Vagina (tissue), 2 donors: ENCODE results near the gene LDLRAD3. TPM values are rescaled to one million over a fixed set of nuclear protein-coding genes. Genes with fewer than 3 reads are reported as not detected.

Experiments
- DNase-seq, 2 donors: peaks; one replicate each; pipeline ENCODE4 v3.0.0-alpha.2; 2017; ENCODE audit errors: extremely low spot score in 2 of 2
- H3K27ac ChIP-seq: fragments of 200-600 bp; sonication (generic); one replicate; pipeline ENCODE4 v1.5.1; 2019
- H3K27me3 ChIP-seq: fragments of 200-600 bp; sonication (generic); one replicate; pipeline ENCODE4 v1.5.1; 2019
- H3K36me3 ChIP-seq, 2 donors: fragments of 200-600 bp; sonication (generic); one replicate each; pipeline ENCODE4 v1.5.1; 2017 to 2019
- H3K4me1 ChIP-seq: fragments of 200-600 bp; sonication (generic); one replicate; pipeline ENCODE4 v1.5.1; 2019
- H3K4me3 ChIP-seq, 2 donors: fragments of 200-600 bp; sonication (generic); 1 replicate in 1 of 2; 2 replicates in 1 of 2; pipeline ENCODE4 v1.5.1; 2016 to 2019
- H3K9me3 ChIP-seq: fragments of 200-600 bp; sonication (generic); one replicate; pipeline ENCODE4 v1.5.1; 2019
- CTCF ChIP-seq, 3 experiments: fragments of 450-650 bp in 2 of 3; fragments of 200-600 bp in 1 of 3; sonication (generic) in 1 of 3; IDR thresholded peaks; one replicate each; pipeline ENCODE4 v1.5.1; 2017 to 2019; ENCODE audit warnings: antibody characterized with exemption in 3 of 3, mild to moderate bottlenecking in 2 of 3, moderate library complexity in 2 of 3
- POLR2A ChIP-seq, 2 donors: fragments of 450-650 bp; IDR thresholded peaks; one replicate each; pipeline ENCODE4 v1.6.1; 2017; ENCODE audit warnings: antibody characterized with exemption in 2 of 2, mild to moderate bottlenecking in 2 of 2, moderate library complexity in 2 of 2
- POLR2AphosphoS5 ChIP-seq, 2 donors: sonication (generic); formaldehyde crosslinking; IDR thresholded peaks; one replicate each; pipeline ENCODE4 v1.9.0; 2017; ENCODE audit warnings: antibody characterized with exemption in 2 of 2, mild to moderate bottlenecking in 2 of 2, low read depth in 1 of 2; ENCODE audit not compliant: insufficient read depth in 1 of 2
- intact Hi-C: fragments of 100-400 bp; cut with DNase I; formaldehyde crosslinking; loops from one replicate; pipeline ENCODE4 v1.15.1; 2023
- total RNA-seq: library from RNA; depleted of rRNA; stranded (reverse); fragments of >200 nt; gene quantifications from one replicate; pipeline ENCODE4 v1.2.3, GENCODE V29; 2016

The LDLRAD3 gene
- total RNA-seq, 1 donor from 2014 or later, result 34.4 TPM

- Histone ChIP-seq H3K9me3 (peaks cover 8% of the 10 kb centered on the region), H3K36me3 (no peaks in the 10 kb centered on the region), H3K27me3 (no peaks in the 10 kb centered on the region), H3K4me3 (no peak overlapping the region), H3K27ac (no peak overlapping the region), H3K4me1 (no peaks in the 10 kb centered on the region)
- TF ChIP-seq CTCF (IDR thresholded peaks at IDR 0.05), result no peak
- no peak for TF ChIP-seq POLR2AphosphoS5 (IDR thresholded peaks at IDR 0.05; ENCODE audit: insufficient read depth in 1 of 2, low read depth in 1 of 2)
- TF ChIP-seq POLR2A (IDR thresholded peaks at IDR 0.05), result no peak
- intact Hi-C loops, result no loop called here
- no peak for DNase-seq
These were observed 51.9 kb downstream of the LDLRAD3 start for GRCh38 chr11:35995681-35996271.

DNA sequence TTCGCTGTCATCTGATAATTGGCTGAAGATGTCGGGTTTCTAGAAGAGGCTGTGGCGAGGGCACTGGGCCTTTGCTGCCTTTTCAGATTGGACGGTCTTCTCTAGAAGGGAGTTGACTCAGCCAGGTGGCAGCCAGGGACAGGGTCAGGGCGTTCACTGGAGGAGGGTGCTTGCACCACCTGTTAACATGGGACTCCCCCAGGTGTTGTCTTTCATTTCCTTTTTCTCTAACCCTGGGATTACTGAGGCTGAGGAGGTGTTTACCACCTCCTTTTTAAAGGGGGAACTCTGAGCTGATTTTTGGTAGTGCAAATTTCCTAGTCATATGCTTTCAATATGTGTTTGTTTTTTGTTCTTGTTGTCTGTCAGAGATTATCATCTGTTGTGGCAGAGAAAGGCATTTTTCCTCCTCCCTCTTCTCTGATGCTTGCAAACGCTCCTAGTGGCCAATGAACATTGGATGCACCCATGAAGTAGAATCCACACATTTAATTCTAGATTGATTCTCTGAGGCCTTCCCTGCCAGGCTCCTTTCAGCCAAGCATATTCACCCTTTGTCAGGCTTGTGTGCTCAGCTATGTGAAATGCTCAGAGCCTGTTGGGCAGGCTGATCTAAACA is 54.1 kb downstream of the LDLRAD3 start:
- H3K9me3 ChIP-seq, result peaks cover 8% of the 10 kb centered on the region
- no peak for TF ChIP-seq CTCF (IDR thresholded peaks at IDR 0.05)
- no peak for TF ChIP-seq POLR2A (IDR thresholded peaks at IDR 0.05)
- no peak for TF ChIP-seq POLR2AphosphoS5 (IDR thresholded peaks at IDR 0.05; ENCODE audit: insufficient read depth in 1 of 2, low read depth in 1 of 2)
- intact Hi-C loops, result no loop called here
- H3K36me3 ChIP-seq, result no peaks in the 10 kb centered on the region
- H3K27ac ChIP-seq, result no peak overlapping the region
- H3K4me1 ChIP-seq, result peaks cover 14% of the 10 kb centered on the region
- no peaks in the 10 kb centered on the region for H3K27me3 ChIP-seq
- H3K4me3 ChIP-seq, result no peak overlapping the region
- DNase-seq, result no peak

DNA sequence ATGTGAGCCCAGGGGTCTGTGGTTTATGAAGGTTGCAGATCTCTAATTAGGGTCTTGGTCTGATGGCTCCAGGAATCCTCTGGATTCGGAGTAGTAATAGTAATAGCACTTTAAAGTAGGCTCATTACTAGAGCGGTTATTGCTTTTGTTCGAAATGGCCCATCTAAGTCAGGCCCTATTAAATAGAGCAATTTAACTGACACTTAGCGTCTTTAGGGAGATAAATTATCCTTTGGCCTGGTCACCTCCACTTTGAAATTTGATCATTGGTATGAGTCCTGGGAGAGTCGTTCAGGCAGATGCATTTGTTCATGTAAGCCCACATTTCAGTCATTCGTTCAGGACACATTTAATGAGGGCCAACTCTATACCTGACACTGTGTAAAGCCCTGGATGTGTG is 54.8 kb downstream of the LDLRAD3 start:
- Histone ChIP-seq H3K36me3 (no peaks in the 10 kb centered on the region), H3K27me3 (no peaks in the 10 kb centered on the region), H3K27ac (no peak overlapping the region), H3K9me3 (peaks cover 8% of the 10 kb centered on the region), H3K4me1 (peaks cover 14% of the 10 kb centered on the region), H3K4me3 (no peak overlapping the region)
- TF ChIP-seq POLR2A (IDR thresholded peaks at IDR 0.05) (no peak), POLR2AphosphoS5 (IDR thresholded peaks at IDR 0.05; ENCODE audit: insufficient read depth in 1 of 2, low read depth in 1 of 2) (no peak), CTCF (IDR thresholded peaks at IDR 0.05) (no peak)
- intact Hi-C loops, result no loop called here
- no peak for DNase-seq

DNA sequence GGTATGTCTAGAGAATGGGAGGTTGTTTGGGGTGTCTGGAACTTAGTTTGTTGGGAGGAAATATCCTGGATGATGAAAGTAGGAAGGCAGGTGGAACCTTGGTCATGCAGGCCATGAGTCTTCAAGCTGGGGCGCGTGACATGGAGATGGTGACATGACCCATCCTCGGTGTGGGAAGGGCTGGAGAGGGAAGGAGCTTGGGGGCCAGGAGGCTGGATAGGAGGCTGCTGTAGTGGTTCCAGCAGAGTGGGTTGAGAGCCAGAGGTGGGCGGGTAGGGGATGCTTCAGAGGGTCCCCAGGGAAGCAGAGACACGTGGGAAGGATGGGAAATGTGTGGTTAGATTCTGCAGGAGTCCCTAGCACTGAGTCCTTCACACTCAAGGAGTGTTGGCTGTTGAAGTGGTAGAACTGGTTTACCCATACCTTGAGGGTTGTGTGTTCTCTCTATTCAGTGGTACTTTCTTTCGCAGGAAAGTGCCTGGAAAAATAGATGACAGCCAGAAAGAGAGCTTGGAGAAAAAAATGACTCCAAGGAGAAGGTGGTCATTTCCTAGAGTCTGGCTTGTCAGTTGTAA is 56.8 kb downstream of the LDLRAD3 start:
- H3K9me3 ChIP-seq, result no peaks in the 10 kb centered on the region
- TF ChIP-seq CTCF (IDR thresholded peaks at IDR 0.05) (no peak), POLR2A (IDR thresholded peaks at IDR 0.05) (no peak)
- intact Hi-C loops, result no loop called here
- H3K27ac ChIP-seq, result no peak overlapping the region
- H3K4me1 ChIP-seq, result peaks cover 14% of the 10 kb centered on the region
- no peak for DNase-seq
- H3K27me3 ChIP-seq, result no peaks in the 10 kb centered on the region
- no peaks in the 10 kb centered on the region for H3K36me3 ChIP-seq
- H3K4me3 ChIP-seq, result no peak overlapping the region

GRCh38 chr11:36002196-36002595 is 58.3 kb downstream of the LDLRAD3 start:
- DNase-seq, result no peak
- H3K27ac ChIP-seq, result no peak overlapping the region
- H3K4me1 ChIP-seq, result peaks cover 19% of the 10 kb centered on the region
- no peaks in the 10 kb centered on the region for H3K36me3 ChIP-seq
- H3K9me3 ChIP-seq, result no peaks in the 10 kb centered on the region
- TF ChIP-seq POLR2AphosphoS5 (IDR thresholded peaks at IDR 0.05; ENCODE audit: insufficient read depth in 1 of 2, low read depth in 1 of 2) (no peak), POLR2A (IDR thresholded peaks at IDR 0.05) (no peak), CTCF (IDR thresholded peaks at IDR 0.05) (no peak)
- H3K4me3 ChIP-seq, result no peak overlapping the region
- intact Hi-C loops, result no loop called here
- H3K27me3 ChIP-seq, result no peaks in the 10 kb centered on the region
